Ishikawa (cell line): ENCODE results near the gene TTC4.

Source experiments
- CEBPB ChIP-seq: IDR thresholded peaks from 2 replicates; pipeline ENCODE4 v1.6.1; 2012
- CREB1 ChIP-seq: IDR thresholded peaks from 2 replicates; pipeline ENCODE4 v1.6.1; 2012; ENCODE audit warnings: low read depth
- EGR1 ChIP-seq: IDR thresholded peaks from 2 replicates; pipeline ENCODE4 v1.6.1; 2012
- EP300 ChIP-seq: IDR thresholded peaks from 2 replicates; pipeline ENCODE4 v1.6.1; 2012; ENCODE audit warnings: borderline replicate concordance
- FOXM1 ChIP-seq: IDR thresholded peaks from 2 replicates; pipeline ENCODE4 v1.6.1; 2012; ENCODE audit warnings: low read depth, borderline replicate concordance
- NFIC ChIP-seq: IDR thresholded peaks from 2 replicates; pipeline ENCODE4 v1.6.1; 2012
- RAD21 ChIP-seq: IDR thresholded peaks from 2 replicates; pipeline ENCODE4 v1.6.1; 2012; ENCODE audit warnings: low read depth
- TAF1 ChIP-seq: IDR thresholded peaks from 2 replicates; pipeline ENCODE4 v1.6.1; 2012; ENCODE audit warnings: low read depth, mild to moderate bottlenecking
- TCF12 ChIP-seq: IDR thresholded peaks from 2 replicates; pipeline ENCODE4 v1.6.1; 2012; ENCODE audit warnings: low read depth
- TEAD4 ChIP-seq: IDR thresholded peaks from 2 replicates; pipeline ENCODE4 v1.6.1; 2012
- YY1 ChIP-seq: IDR thresholded peaks from 2 replicates; pipeline ENCODE4 v1.6.1; 2012; ENCODE audit warnings: low read depth
- ZBTB7A ChIP-seq: IDR thresholded peaks from 2 replicates; pipeline ENCODE4 v1.6.1; 2012; ENCODE audit warnings: low read depth
- TF ChIP-seq, protein P1 (sequence below): IDR thresholded peaks from 2 replicates; pipeline ENCODE4 v1.6.1; 2012; ENCODE audit warnings: low read depth, mild to moderate bottlenecking
- TF ChIP-seq, protein P2 (sequence below): IDR thresholded peaks from 2 replicates; pipeline ENCODE4 v1.6.1; 2012
- TF ChIP-seq, protein P3 (sequence below): IDR thresholded peaks from 2 replicates; pipeline ENCODE4 v1.6.1; 2012

The TTC4 gene

DNA sequence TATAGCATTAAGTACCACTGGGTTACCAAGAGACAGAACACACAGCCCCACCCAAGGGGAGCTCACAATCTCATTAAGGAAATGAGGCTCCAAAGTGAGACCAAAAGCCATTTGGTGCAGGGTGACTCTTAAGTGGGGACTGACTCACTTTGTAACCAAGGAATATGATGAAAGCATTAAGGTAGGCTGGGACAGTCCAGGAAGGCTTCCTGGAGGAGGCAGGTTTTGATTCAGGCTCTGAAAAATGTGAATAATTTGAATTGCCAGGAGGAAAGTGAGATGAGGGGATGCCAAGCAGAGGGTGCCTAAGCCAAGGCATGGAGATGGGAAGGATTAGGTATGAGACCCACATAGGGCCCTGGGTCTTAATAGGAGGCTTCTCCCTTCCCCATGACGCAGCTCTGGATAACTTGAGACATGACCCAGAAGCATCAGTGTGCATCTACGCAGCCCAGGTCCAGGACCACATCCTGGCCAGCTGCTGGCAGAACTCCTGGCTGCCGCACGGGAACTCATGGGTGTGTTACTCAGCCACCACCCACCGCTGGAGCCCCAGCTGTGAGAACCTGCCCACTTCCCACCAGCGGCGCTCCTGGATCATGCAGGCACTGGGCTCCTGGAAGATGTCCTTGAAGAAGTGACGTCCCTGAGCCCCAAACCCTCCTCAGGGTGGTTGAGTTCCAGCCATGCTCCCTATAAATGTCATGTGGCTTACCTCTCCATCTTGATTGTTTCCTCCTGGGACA lies 5.9 kb upstream of the TTC4 start:
- TF ChIP-seq CEBPB (no peak), RAD21 (no peak), TCF12 (no peak), EGR1 (no peak), EP300 (no peak)
- TF ChIP-seq, protein P1, sequence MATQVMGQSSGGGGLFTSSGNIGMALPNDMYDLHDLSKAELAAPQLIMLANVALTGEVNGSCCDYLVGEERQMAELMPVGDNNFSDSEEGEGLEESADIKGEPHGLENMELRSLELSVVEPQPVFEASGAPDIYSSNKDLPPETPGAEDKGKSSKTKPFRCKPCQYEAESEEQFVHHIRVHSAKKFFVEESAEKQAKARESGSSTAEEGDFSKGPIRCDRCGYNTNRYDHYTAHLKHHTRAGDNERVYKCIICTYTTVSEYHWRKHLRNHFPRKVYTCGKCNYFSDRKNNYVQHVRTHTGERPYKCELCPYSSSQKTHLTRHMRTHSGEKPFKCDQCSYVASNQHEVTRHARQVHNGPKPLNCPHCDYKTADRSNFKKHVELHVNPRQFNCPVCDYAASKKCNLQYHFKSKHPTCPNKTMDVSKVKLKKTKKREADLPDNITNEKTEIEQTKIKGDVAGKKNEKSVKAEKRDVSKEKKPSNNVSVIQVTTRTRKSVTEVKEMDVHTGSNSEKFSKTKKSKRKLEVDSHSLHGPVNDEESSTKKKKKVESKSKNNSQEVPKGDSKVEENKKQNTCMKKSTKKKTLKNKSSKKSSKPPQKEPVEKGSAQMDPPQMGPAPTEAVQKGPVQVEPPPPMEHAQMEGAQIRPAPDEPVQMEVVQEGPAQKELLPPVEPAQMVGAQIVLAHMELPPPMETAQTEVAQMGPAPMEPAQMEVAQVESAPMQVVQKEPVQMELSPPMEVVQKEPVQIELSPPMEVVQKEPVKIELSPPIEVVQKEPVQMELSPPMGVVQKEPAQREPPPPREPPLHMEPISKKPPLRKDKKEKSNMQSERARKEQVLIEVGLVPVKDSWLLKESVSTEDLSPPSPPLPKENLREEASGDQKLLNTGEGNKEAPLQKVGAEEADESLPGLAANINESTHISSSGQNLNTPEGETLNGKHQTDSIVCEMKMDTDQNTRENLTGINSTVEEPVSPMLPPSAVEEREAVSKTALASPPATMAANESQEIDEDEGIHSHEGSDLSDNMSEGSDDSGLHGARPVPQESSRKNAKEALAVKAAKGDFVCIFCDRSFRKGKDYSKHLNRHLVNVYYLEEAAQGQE = no peak
- TF ChIP-seq, protein P2, sequence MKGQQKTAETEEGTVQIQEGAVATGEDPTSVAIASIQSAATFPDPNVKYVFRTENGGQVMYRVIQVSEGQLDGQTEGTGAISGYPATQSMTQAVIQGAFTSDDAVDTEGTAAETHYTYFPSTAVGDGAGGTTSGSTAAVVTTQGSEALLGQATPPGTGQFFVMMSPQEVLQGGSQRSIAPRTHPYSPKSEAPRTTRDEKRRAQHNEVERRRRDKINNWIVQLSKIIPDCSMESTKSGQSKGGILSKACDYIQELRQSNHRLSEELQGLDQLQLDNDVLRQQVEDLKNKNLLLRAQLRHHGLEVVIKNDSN = no peak

DNA sequence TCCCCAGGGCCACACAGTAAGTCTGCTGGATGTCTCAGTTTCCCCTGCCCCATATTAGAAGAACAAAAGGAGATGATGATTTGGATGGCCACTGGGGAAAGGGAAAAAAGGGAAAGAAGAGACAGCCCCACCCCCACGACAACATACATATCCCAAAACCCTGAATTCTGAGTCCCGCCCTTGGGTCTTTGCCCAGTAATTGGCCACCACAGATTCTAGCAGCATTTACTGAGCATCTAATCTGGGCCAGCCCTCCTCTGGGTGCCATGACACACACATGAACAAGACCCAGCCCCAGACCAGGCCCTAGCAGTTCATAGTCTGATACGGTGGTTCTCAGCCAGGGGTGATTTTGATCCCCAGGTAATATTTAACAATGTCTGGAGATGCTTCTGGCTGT lies 5.2 kb upstream of the TTC4 start:
- TF ChIP-seq, protein P1 = no peak
- no peak for TF ChIP-seq YY1
- TF ChIP-seq, protein P2 = no peak
- no peak for TF ChIP-seq TEAD4
- TF ChIP-seq TAF1 = no peak
- TF ChIP-seq EP300 = no peak
- TF ChIP-seq FOXM1 = no peak
- no peak for TF ChIP-seq CEBPB
- no peak for TF ChIP-seq CREB1
- no peak for TF ChIP-seq TCF12
- TF ChIP-seq NFIC = no peak
- TF ChIP-seq, protein P3, sequence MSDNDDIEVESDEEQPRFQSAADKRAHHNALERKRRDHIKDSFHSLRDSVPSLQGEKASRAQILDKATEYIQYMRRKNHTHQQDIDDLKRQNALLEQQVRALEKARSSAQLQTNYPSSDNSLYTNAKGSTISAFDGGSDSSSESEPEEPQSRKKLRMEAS = no peak

DNA sequence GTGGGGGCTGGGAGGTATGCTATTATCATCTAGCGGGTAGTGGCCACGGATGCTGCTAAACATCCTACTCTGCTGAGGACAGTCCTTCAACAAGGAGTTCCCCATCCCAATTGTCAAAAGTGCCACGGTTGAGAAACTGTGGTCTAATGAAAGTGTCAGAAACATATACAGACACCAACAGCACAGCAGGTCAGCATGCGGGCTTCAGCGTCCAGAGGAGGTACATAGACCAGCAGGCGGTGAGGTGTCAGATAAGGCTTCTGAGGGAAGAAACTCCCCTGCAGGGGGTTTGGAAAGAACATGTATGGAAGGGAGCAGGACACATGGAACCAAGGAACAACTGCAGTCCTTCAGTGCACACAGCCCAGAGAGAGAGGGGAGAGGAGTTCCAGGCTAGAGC lies 4.8 kb upstream of the TTC4 start:
- TF ChIP-seq CREB1 (no peak), TEAD4 (no peak), YY1 (no peak), CEBPB (no peak), EGR1 (no peak), TAF1 (no peak), EP300 (no peak), TCF12 (no peak), FOXM1 (no peak), ZBTB7A (no peak), NFIC (no peak), RAD21 (no peak)
- TF ChIP-seq, protein P3 = no peak
- TF ChIP-seq, protein P2 = no peak
- TF ChIP-seq, protein P1 = no peak

DNA sequence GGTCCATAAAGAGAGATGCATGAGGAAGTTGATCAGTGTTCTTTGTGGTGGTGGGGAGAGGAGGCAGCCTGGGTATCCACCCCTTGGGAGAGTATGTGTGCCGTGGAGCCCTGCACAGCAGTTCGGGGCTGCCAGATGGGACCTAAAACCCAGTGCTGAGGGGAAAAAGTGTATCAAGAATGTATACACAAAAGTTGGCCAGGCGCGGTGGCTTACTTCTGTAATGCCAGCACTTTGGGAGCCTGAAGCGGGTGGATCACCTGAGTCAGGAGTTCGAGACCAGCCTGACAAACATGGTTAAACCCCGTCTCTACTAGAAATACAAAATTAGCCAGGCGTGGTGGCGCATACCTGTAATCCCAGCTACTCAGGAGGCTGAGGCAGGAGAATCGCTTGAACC lies 4.1 kb upstream of the TTC4 start:
- TF ChIP-seq, protein P1 = no peak
- TF ChIP-seq YY1 (no peak), TAF1 (no peak), RAD21 (no peak), TCF12 (no peak), ZBTB7A (no peak), CREB1 (no peak), CEBPB (no peak), EGR1 (no peak), NFIC (no peak), FOXM1 (no peak)
- TF ChIP-seq, protein P2 = no peak
